Measurements from ENCODE around the gene DGKH.
A peak's percentile ranks its signal among the peaks of the same experiment; 100 is the strongest.

DGKH gene

GRCh38 chr13:42246541-42246940 lies 198.1 kb downstream of the DGKH start:
- DNase-seq, result no peak

DNA sequence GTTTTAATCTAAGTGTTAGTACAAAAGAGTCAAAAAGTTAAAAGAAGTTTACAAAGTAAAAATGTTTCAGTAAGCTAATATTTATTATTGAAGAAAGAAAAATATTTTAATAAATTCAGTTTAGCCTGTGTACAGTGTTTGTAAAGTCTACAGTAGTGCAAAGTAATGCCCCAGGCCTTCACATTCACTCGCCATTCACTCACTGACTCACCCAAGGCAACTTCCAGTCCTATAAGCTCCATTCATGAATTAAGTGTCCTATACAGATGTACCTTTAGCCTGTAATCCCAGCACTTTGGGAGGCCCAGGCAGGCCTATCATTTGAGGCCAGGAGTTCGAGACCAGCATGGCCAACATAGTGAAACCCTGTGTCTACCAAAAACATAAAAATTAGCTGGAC lies 199.4 kb downstream of the DGKH start:
- no peak for DNase-seq

GRCh38 chr13:42255886-42256285 lies 207.4 kb downstream of the DGKH start:
- no peak for DNase-seq

- DNase-seq, result peak; percentile 20
Measured at GRCh38 chr13:42258747-42259146, 210.3 kb downstream of the DGKH start.

GRCh38 chr13:42259515-42259914 lies 211.1 kb downstream of the DGKH start:
- no peak for DNase-seq

GRCh38 chr13:42260903-42261654 lies 212.6 kb downstream of the DGKH start:
- no peak for DNase-seq

DNA sequence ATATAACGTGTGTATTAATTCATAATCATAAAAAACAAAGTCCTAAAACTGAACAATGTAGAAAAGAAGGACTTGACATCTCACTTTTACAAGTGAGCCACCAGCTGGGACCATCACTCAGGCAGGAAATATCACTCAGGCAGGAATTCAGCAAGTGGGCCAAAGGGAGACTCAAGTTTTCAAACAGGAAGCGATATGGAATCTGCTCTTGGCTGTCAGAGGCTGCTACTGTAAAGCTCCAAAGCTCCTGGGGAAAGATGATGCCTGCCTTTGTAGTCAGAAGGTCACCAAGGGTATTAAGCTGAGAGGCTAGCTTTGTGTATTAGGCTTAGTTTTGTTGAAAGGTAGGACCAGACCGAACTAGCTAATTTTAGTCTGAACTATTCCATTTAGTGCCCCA lies 218.0 kb downstream of the DGKH start:
- no peak for DNase-seq

DNA sequence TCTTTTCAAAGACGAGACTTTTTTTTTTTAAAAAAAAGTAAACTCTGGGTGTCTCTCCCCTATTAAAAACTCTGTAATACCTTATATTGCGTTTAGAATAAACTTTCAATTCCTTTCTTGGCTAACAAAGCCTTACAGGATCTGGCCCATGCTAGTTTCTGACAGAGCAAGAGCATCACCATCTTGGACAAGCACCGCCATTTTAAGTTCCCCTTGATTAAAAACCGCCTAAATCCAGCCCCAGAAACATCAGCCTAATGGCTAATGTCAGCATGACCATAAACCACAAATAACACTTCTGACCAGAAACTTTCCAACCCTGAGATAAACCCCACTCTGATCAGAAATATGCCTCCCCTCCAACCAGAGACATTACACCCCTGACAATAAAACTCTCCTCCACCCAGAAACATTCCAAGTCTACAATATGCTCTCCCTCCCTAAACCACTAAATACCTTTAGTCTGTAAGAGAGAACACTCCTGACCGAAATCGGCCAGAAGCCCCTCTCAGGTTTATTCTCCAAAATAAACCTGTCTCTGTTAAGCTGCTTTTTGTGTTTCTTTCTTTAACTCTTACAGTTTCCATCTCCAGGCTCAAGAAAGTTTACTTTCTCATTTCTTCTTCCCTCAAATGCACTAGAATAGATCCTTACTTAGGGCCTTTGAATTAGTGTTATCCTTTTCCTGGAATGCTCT lies 221.9 kb downstream of the DGKH start:
- no peak for DNase-seq

- no peak for DNase-seq
Measured at GRCh38 chr13:42270857-42271215, 222.4 kb downstream of the DGKH start.

DNA sequence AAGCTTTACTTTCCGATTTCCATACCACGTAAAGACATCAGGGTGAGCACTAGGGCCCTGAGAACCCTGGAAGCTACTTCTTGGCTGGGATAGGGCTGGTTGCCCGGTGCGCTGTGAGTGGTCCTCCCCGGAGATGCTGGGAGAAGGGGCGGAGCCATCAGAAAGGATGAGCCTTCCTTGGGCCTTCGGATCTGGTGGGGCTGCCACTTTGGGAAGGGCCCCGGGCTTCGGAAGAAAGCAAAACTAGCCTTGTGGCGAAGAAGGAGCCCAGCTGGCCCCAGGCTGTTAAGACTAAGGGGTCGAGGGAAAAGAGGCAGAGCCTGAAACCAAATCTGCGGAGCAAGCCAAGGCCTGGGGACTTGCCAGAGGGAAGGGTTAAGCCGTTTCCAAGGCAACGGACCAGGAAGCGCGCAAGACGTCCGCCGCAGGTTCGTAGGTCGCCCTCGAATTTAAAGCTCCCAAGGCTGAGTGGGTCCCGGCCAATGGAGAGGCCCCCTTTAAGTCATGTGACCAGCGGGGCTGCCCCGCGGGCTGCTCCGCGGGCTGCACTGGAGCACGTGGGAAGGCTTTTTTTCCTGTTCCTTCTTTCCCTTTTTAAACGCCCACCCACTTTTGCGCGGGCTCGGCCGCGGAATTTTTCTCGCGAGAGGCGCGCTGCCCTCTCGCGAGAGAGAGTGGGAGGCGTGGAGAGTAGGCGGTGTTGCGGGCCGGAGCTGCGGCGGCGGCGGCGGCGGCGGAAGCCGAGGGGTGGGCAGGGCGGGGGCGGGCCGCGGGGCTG lies 223.1 kb downstream of the DGKH start:
- peak; percentile 89 for DNase-seq

GRCh38 chr13:42272115-42272803 lies 223.8 kb downstream of the DGKH start, which contains the start of gene AKAP11:
TSS of gene AKAP11 (plus strand) at chr13:42272152. CDS start at chr13:42286349, 14,197 bp downstream.
- no peak for DNase-seq

- DNase-seq, result no peak
Measured at GRCh38 chr13:42272804-42273175, 224.3 kb downstream of the DGKH start.

- DNase-seq, result no peak
Measured at GRCh38 chr13:42274386-42275097, 226.1 kb downstream of the DGKH start.

- DNase-seq, result no peak
Measured at GRCh38 chr13:42275098-42275471, 226.6 kb downstream of the DGKH start.

GRCh38 chr13:42275506-42275905 lies 227.1 kb downstream of the DGKH start:
- no peak for DNase-seq

DNA sequence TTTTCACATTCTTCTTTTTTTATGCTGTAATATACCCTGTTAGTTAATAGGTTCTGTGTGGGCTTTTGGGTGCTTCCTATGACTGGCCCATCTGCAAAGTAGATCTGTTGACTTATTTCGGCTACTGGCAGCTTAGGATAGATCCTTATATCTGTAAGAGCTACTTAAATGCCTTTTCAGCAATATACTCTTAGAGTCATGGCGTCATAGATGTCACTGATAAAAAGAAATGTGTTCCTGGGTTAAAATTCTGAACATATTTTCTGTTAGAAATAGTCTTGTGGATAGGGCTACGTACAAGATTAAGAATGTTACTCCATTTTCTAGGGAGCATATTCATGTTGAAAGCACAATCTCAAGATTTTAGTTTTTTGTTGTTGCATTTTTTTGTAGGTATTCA lies 228.2 kb downstream of the DGKH start:
- no peak for DNase-seq

DNA sequence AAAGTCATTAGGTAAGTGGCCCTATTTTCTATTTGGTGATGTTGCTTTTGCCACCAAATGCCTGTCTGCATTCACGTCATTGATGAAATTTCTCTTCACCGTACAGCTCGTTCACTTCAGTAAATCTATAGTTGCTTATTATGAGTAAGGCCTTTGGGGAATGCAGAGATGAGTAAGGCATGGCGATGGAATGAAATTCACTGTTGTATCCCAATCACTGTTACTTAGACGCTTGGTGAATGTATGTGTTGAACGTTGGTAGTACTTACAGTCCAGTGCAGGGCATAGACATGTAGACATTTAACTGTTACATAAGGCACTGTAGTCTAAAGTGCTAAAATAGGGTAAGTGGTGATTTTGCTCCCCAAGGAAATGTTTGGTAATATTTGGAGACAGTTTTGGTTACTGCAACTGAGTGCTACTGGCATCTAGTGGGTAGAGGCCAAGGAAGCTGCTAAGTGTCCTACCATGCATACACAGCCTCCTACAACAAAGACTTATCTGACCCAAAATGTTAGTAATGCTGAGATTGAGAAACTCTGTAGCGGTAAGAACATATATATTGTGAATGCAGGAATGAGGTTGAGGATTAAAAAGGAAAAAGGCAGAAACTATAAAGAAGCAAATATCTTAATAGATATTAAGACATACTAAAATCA lies 229.3 kb downstream of the DGKH start:
- DNase-seq, result no peak

DNA sequence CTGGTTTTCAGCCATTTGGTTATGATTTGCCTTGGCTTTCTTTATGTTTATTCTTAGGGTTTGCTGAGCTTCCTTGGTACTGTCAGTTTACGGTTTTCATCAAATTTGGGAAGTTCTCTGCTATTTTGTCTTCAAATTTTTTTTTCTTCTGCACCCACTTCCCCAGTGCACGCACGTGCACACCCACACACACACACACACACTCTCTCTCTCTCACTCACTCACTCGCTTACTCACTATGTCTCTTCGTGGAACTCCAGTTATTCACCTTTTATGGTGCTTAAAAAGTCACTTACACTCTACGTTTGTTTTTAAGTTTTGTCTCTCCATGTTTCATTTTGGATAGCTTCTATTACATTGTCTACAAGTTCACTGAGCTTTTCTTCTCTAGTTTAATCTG lies 230.6 kb downstream of the DGKH start:
- DNase-seq, result no peak

- no peak for DNase-seq
Measured at GRCh38 chr13:42279986-42280385, 231.5 kb downstream of the DGKH start.

DNA sequence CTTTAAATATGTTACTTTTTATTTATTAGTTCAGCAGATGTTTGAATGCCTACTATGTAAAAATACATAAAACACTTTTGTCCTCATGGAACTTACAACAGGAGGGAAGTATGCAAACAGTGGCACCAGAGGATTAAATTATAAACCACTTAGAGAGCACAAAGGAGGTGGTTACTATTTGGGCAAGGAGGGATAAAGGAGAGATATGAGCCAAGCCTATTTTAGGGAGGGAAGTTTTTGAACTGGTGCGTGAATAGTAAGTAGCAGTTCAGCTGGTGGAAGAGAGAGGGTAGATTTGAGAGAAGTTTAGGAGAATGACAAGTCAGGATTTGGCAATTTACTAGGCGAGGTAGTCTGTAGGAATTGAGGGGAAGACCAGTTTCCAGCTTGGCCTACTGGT lies 232.1 kb downstream of the DGKH start:
- DNase-seq, result no peak

DNA sequence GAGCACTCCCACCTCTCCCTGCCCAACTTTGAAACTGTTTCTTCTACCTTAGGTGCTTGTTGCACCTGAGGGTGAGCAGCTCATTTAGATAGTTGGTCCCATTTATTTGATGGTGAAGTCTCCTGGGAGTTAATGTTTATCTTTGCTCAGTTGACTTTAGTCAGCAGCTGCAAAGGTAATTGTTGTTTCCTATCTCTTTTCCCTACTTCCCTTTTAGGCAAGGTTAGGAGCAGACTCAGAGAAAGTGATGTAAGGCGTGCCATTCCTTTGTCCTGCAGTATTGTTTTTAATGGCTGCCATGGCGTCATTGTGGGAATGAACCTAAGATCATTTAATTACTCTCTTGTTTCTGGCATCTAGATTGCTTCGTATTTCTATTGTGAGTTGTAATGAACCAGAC lies 235.1 kb downstream of the DGKH start:
- no peak for DNase-seq

GRCh38 chr13:42284068-42284467 lies 235.6 kb downstream of the DGKH start:
- no peak for DNase-seq
